ENCODE results near the gene SLC39A6.
"Not testable (repeated sequence)": the region's sequence is repeated elsewhere in the genome, so short reads cannot be mapped to it uniquely, and the experiment has no call there.

SLC39A6 gene

DNA sequence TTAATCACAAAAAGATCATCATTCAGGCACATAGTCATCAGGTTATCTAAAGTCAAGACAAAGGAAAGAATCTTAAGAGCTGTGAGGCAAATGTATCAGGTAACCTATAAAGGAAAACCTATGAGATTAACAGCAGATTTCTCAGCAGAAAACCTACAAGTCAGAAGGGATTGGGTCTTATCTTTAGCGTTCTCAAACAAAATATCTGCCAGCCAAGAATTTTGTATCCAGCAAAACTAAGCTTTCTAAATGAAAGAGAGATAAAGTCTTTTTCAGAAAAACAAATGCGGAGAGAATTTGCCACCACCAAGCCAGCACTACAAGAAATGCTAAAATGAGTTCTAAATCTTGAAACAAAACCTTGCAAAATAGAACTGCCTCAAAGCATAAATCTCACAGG is 48.0 kb downstream of the SLC39A6 start:
- peaks cover 0 to 12% of the 10 kb centered on the region in 2 donors for H3K9me3 ChIP-seq (ENCODE audit: control insufficient read depth in 2 of 2, low read length in 2 of 2)
- not testable (repeated sequence) for H3K4me1 ChIP-seq (ENCODE audit: control insufficient read depth, insufficient read depth, low read length); H3K27ac ChIP-seq (ENCODE audit: low read length); H3K9ac ChIP-seq (ENCODE audit: low read length in 2 of 2); H3K36me3 ChIP-seq (ENCODE audit: control insufficient read depth in 2 of 2, insufficient read depth in 2 of 2, low read length in 2 of 2); H3K27me3 ChIP-seq (ENCODE audit: control insufficient read depth in 1 of 2, insufficient read depth in 2 of 2, low read length in 2 of 2); H3K4me3 ChIP-seq (ENCODE audit: low read length in 2 of 2)

GRCh38 chr18:36078751-36079529 is 50.2 kb downstream of the SLC39A6 start:
- Histone ChIP-seq H3K27ac (ENCODE audit: low read length) (no peak overlapping the region), H3K4me3 (ENCODE audit: low read length in 2 of 2) (no peak overlapping the region), H3K27me3 (ENCODE audit: control insufficient read depth in 1 of 2, insufficient read depth in 2 of 2, low read length in 2 of 2) (no peaks in the 10 kb centered on the region), H3K4me1 (ENCODE audit: control insufficient read depth, insufficient read depth, low read length) (no peaks in the 10 kb centered on the region), H3K36me3 (ENCODE audit: control insufficient read depth in 2 of 2, insufficient read depth in 2 of 2, low read length in 2 of 2) (no peaks in the 10 kb centered on the region), H3K9me3 (ENCODE audit: control insufficient read depth in 2 of 2, low read length in 2 of 2) (peaks cover 0 to 12% of the 10 kb centered on the region in 2 donors), H3K9ac (ENCODE audit: low read length in 2 of 2) (no peak overlapping the region)

DNA sequence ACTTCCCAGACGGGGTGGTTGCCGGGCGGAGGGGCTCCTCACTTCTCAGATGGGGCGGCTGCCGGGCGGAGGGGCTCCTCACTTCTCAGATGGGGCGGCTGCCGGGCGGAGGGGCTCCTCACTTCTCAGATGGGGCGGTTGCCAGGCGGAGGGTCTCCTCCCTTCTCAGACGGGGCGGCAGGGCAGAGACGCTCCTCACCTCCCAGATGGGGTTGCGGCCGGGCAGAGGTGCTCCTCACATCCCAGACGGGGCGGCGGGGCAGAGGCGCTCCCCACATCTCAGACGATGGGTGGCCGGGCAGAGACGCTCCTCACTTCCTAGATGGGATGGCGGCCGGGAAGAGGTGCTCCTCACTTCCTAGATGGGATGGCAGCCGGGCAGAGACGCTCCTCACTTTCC is 51.4 kb downstream of the SLC39A6 start:
- H3K9me3 ChIP-seq (ENCODE audit: control insufficient read depth in 2 of 2, low read length in 2 of 2) = peaks cover 0 to 12% of the 10 kb centered on the region in 2 donors
- not testable (repeated sequence) for H3K27ac ChIP-seq (ENCODE audit: low read length); H3K36me3 ChIP-seq (ENCODE audit: control insufficient read depth in 2 of 2, insufficient read depth in 2 of 2, low read length in 2 of 2)

DNA sequence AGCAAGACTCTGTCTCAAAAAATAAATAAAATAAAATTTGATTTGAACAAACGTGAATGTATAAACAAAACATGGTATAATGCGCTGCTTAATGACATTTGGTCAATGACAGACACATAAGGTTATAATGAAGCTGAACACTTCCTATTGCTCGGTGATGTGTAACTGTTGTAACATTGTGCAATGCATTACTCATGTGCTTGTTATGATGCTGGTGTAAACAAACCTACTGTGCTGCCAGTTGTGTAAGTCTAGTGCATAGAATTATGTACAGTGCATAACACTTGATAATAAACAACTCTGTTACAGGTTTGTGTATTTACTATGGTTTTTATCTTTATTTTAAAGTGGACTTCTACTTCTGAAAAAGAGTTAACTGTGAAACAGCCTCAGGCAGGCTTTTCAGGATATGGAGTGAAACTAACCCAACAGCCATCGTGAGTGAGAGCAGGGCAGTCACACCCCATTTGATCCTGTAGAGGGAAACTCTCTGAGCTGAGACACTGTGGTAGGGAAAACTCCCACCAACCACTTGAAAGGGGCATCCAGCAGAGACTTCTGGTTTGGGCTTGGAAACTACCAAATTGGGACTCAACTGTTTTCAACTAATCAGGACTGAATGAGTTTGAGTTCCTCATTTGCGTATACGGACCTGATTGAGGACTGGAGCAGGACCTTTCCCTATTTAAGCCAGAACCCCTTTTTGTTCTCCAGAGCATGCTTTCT is 53.1 kb downstream of the SLC39A6 start:
- H3K4me1 ChIP-seq (ENCODE audit: control insufficient read depth, insufficient read depth, low read length) = no peaks in the 10 kb centered on the region
- no peak overlapping the region for H3K9ac ChIP-seq (ENCODE audit: low read length in 2 of 2)
- no peak overlapping the region for H3K27ac ChIP-seq (ENCODE audit: low read length)
- no peaks in the 10 kb centered on the region for H3K36me3 ChIP-seq (ENCODE audit: control insufficient read depth in 2 of 2, insufficient read depth in 2 of 2, low read length in 2 of 2)
- H3K9me3 ChIP-seq (ENCODE audit: control insufficient read depth in 2 of 2, low read length in 2 of 2) = peaks cover 0 to 12% of the 10 kb centered on the region in 2 donors
- no peaks in the 10 kb centered on the region for H3K27me3 ChIP-seq (ENCODE audit: control insufficient read depth in 1 of 2, insufficient read depth in 2 of 2, low read length in 2 of 2)
- no peak overlapping the region for H3K4me3 ChIP-seq (ENCODE audit: low read length in 2 of 2)

More for the DNA sequence above, 51.4 kb downstream of the SLC39A6 start:
- not testable (repeated sequence) for H3K4me1 ChIP-seq (ENCODE audit: control insufficient read depth, insufficient read depth, low read length); H3K27me3 ChIP-seq (ENCODE audit: control insufficient read depth in 1 of 2, insufficient read depth in 2 of 2, low read length in 2 of 2); H3K4me3 ChIP-seq (ENCODE audit: low read length in 2 of 2); H3K9ac ChIP-seq (ENCODE audit: low read length in 2 of 2)

DNA sequence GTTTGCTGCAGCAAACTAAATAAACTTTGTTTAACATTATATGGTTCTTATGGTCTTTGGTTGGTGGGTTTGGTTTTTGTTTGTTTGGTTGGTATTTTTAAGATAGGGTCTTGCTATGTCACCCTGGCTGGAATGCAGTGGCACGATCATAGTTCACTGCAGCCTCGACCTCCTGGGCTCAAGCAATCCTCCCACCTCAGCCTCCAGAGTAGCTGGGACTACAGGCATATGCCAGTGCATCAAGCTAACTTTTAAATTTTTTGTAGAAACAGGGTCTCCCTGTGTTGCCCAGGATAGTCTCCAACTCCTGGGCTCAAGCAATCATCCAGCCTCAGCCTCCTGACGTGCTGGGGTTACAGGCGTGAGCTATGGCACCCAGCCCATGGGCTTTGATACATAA is 54.7 kb downstream of the SLC39A6 start:
- H3K9me3 ChIP-seq (ENCODE audit: control insufficient read depth in 2 of 2, low read length in 2 of 2) = peaks cover 0 to 6% of the 10 kb centered on the region in 2 donors
- no peaks in the 10 kb centered on the region for H3K27me3 ChIP-seq (ENCODE audit: control insufficient read depth in 1 of 2, insufficient read depth in 2 of 2, low read length in 2 of 2)
- no peak overlapping the region for H3K27ac ChIP-seq (ENCODE audit: low read length)
- H3K4me1 ChIP-seq (ENCODE audit: control insufficient read depth, insufficient read depth, low read length) = no peaks in the 10 kb centered on the region
- no peaks in the 10 kb centered on the region for H3K36me3 ChIP-seq (ENCODE audit: control insufficient read depth in 2 of 2, insufficient read depth in 2 of 2, low read length in 2 of 2)
- H3K4me3 ChIP-seq (ENCODE audit: low read length in 2 of 2) = no peak overlapping the region
- no peak overlapping the region for H3K9ac ChIP-seq (ENCODE audit: low read length in 2 of 2)

- Histone ChIP-seq H3K9me3 (ENCODE audit: control insufficient read depth in 2 of 2, low read length in 2 of 2) (no peaks in the 10 kb centered on the region), H3K36me3 (ENCODE audit: control insufficient read depth in 2 of 2, insufficient read depth in 2 of 2, low read length in 2 of 2) (no peaks in the 10 kb centered on the region)
Observed at GRCh38 chr18:36073676-36074075, 55.5 kb downstream of the SLC39A6 start.

DNA sequence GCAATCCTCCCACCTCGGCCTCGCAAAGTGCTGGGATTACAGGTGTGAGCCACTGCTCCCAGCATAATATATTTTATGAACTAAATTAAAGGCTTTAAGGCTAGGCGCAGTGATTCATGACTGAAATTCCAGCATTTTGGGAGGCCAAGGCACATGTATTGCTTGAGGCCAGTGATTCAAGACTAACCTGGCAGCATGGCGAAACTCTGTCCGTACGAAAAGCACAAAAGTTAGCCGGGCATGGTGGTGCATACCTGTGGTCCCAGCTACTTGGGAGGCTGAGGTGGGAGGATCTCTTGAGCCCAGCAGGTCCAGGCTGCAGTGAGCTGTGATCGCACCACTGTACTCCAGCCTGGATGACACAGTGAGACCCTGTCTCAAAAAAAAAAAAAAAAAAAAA is 56.7 kb downstream of the SLC39A6 start:
- not testable (repeated sequence) for H3K9ac ChIP-seq (ENCODE audit: low read length in 2 of 2); H3K27me3 ChIP-seq (ENCODE audit: control insufficient read depth in 1 of 2, insufficient read depth in 2 of 2, low read length in 2 of 2); H3K9me3 ChIP-seq (ENCODE audit: control insufficient read depth in 2 of 2, low read length in 2 of 2); H3K4me1 ChIP-seq (ENCODE audit: control insufficient read depth, insufficient read depth, low read length); H3K36me3 ChIP-seq (ENCODE audit: control insufficient read depth in 2 of 2, insufficient read depth in 2 of 2, low read length in 2 of 2); H3K4me3 ChIP-seq (ENCODE audit: low read length in 2 of 2); H3K27ac ChIP-seq (ENCODE audit: low read length)

More at GRCh38 chr18:36073676-36074075, 55.5 kb downstream of the SLC39A6 start:
- Histone ChIP-seq H3K4me3 (ENCODE audit: low read length in 2 of 2) (no peak overlapping the region), H3K4me1 (ENCODE audit: control insufficient read depth, insufficient read depth, low read length) (no peaks in the 10 kb centered on the region), H3K9ac (ENCODE audit: low read length in 2 of 2) (no peak overlapping the region), H3K27me3 (ENCODE audit: control insufficient read depth in 1 of 2, insufficient read depth in 2 of 2, low read length in 2 of 2) (no peaks in the 10 kb centered on the region), H3K27ac (ENCODE audit: low read length) (no peak overlapping the region)

DNA sequence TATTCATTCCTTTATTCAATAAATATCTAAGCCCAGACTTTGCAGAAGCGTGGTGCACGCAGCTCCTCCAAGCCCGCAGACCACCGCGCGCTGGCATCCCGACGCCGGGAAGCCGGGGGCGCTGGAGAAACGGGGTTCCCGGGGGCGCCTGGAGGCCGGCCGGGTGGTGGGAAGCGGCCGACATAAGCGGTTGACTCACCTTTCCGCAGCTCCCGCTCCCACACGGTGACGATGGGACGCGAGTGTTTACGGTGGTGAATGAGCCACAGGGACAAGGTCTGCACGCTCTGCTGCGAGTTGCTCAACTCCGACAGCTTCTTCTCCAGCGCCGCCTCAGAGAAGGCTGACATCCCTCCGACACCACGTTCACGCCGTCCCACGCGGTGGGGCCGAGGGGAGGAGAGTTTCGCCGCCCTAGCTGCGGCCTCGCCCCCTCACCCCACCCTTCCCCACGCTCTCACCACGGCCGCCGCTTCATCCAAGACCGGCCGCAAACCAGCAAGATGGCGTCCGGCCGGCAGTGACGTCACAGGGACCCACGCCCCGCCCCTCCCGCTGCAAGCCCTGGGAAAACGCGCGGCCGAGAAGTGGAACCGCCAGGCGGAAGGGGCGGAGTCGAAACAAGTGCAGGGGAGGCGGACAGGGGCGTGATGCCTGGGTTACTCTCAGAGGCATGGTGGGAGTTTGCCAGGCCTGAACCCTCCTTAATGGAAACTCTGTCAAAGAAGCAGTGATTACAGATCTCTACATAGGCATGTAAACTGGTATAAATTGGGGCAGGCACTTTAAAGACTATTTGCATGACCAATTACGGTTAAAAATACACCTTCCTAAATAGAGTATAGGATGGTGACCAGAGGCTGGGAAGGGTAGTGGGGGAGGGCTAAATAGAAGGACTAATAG is 61.8 kb downstream of the SLC39A6 start, which contains the start of gene RPRD1A:
RPRD1A (minus strand) TSS at position 505 of the 903 bp plus-strand sequence; CDS start at position 350, 155 bp downstream.
- Histone ChIP-seq H3K9me3 (ENCODE audit: control insufficient read depth in 2 of 2, low read length in 2 of 2) (no peaks in the 10 kb centered on the region), H3K4me1 (ENCODE audit: control insufficient read depth, insufficient read depth, low read length) (no peaks in the 10 kb centered on the region), H3K36me3 (ENCODE audit: control insufficient read depth in 2 of 2, insufficient read depth in 2 of 2, low read length in 2 of 2) (no peaks in the 10 kb centered on the region), H3K9ac (ENCODE audit: low read length in 2 of 2) (peak within 1 kb of the TSS; percentile 78 to 88), H3K4me3 (ENCODE audit: low read length in 2 of 2) (peak within 1 kb of the TSS; percentile 79 to 97), H3K27ac (ENCODE audit: low read length) (peak within 1 kb of the TSS; percentile 81), H3K27me3 (ENCODE audit: control insufficient read depth in 1 of 2, insufficient read depth in 2 of 2, low read length in 2 of 2) (no peaks in the 10 kb centered on the region)

DNA sequence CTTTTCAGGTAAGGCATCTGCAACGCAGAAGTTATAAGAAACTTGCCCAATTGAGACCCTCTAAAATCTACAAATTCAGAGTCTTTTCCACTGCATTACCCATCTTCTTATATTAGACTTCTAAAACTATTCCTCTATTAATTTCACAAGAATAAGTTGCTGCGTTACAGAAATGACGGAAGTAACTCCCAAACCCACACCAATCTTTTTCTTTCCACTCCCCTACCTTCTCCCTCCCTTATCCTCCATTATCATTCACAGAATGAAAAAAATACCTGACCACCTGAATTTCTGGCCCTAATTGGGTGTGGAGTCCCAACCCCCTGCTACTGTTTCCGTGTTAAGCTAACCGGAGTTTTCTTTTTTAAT is 62.5 kb downstream of the SLC39A6 start:
- H3K27ac ChIP-seq (ENCODE audit: low read length) = peak overlapping the region; percentile 81
- peak overlapping the region; percentile 78 to 88 for H3K9ac ChIP-seq (ENCODE audit: low read length in 2 of 2)
- no peaks in the 10 kb centered on the region for H3K4me1 ChIP-seq (ENCODE audit: control insufficient read depth, insufficient read depth, low read length)
- no peaks in the 10 kb centered on the region for H3K27me3 ChIP-seq (ENCODE audit: control insufficient read depth in 1 of 2, insufficient read depth in 2 of 2, low read length in 2 of 2)
- no peaks in the 10 kb centered on the region for H3K9me3 ChIP-seq (ENCODE audit: control insufficient read depth in 2 of 2, low read length in 2 of 2)
- peak overlapping the region; percentile 79 to 97 for H3K4me3 ChIP-seq (ENCODE audit: low read length in 2 of 2)
- no peaks in the 10 kb centered on the region for H3K36me3 ChIP-seq (ENCODE audit: control insufficient read depth in 2 of 2, insufficient read depth in 2 of 2, low read length in 2 of 2)

- peak overlapping the region; percentile 79 to 97 for H3K4me3 ChIP-seq (ENCODE audit: low read length in 2 of 2)
- no peaks in the 10 kb centered on the region for H3K27me3 ChIP-seq (ENCODE audit: control insufficient read depth in 1 of 2, insufficient read depth in 2 of 2, low read length in 2 of 2)
- no peaks in the 10 kb centered on the region for H3K9me3 ChIP-seq (ENCODE audit: control insufficient read depth in 2 of 2, low read length in 2 of 2)
- no peak overlapping the region for H3K27ac ChIP-seq (ENCODE audit: low read length)
- H3K9ac ChIP-seq (ENCODE audit: low read length in 2 of 2) = peak overlapping the region in 1 of 2 donors; percentile 78
- H3K36me3 ChIP-seq (ENCODE audit: control insufficient read depth in 2 of 2, insufficient read depth in 2 of 2, low read length in 2 of 2) = no peaks in the 10 kb centered on the region
- no peaks in the 10 kb centered on the region for H3K4me1 ChIP-seq (ENCODE audit: control insufficient read depth, insufficient read depth, low read length)
Observed at GRCh38 chr18:36066001-36066400, 63.1 kb downstream of the SLC39A6 start.
